Kidney (tissue), 14 donors: Measurements from ENCODE around the gene ZNF469. TPM values are rescaled to one million over a fixed set of nuclear protein-coding genes. Genes with fewer than 3 reads are reported as not detected.

Experiments used
- DNase-seq, 5 donors: peaks; one replicate each; pipeline ENCODE4 v3.0.0-alpha.2; 2013 to 2020
- FAIRE-seq: peaks from 2 replicates; lab custom pipeline; 2012; peaks lifted over from hg19 to GRCh38; lab: Jason Lieb, UNC
- H3K27ac ChIP-seq, 2 donors: one replicate each; pipeline ENCODE4 v1.7.0; 2013; ENCODE audit warnings: low read depth in 2 of 2, low read length in 2 of 2, inconsistent platforms in 1 of 2
- H3K27me3 ChIP-seq: one replicate; pipeline ENCODE4 v1.7.1; 2013; ENCODE audit warnings: low read length, inconsistent platforms; ENCODE audit not compliant: control insufficient read depth, insufficient read depth
- H3K36me3 ChIP-seq, 3 donors: one replicate each; pipeline versions ENCODE4 v1.7.0 to v1.7.1; 2013; ENCODE audit warnings: low read length in 3 of 3, control low read depth in 1 of 3, inconsistent platforms in 1 of 3; ENCODE audit not compliant: insufficient read depth in 3 of 3, control insufficient read depth in 2 of 3
- H3K4me1 ChIP-seq, 3 donors: one replicate each; pipeline versions ENCODE4 v1.7.0 to v1.7.1; 2013; ENCODE audit warnings: low read length in 3 of 3, inconsistent platforms in 1 of 3, low read depth in 1 of 3; ENCODE audit not compliant: control insufficient read depth in 2 of 3, insufficient read depth in 2 of 3
- H3K4me3 ChIP-seq, 3 donors: one replicate each; pipeline versions ENCODE4 v1.7.0 to v1.8.1; 2013; ENCODE audit warnings: low read length in 3 of 3, control low read depth in 1 of 3, inconsistent platforms in 1 of 3
- H3K9ac ChIP-seq, 3 donors: one replicate each; pipeline versions ENCODE4 v1.7.0 to v1.7.1; 2013; ENCODE audit warnings: low read length in 3 of 3, control low read depth in 1 of 3, inconsistent platforms in 1 of 3
- H3K9me3 ChIP-seq, 3 donors: one replicate each; pipeline versions ENCODE4 v1.7.0 to v1.7.1; 2013; ENCODE audit warnings: low read length in 3 of 3, control low read depth in 1 of 3, inconsistent platforms in 1 of 3; ENCODE audit not compliant: control insufficient read depth in 2 of 3, insufficient read depth in 1 of 3
- intact Hi-C: fragments of 100-400 bp; cut with DNase I; formaldehyde crosslinking; loops from one replicate; pipeline ENCODE4 v1.11.1; 2022
- polyA plus RNA-seq: library from polyadenylated mRNA; stranded (reverse); fragments of 350-450 nt; fragmentation: Illumina TruSeq; extraction: RNeasy Lipid Tissue Mini Kit (QIAGEN cat#74804); gene quantifications from one replicate; pipeline ENCODE4 v1.2.3, GENCODE V29; 2014; ENCODE audit warnings: low read depth, low replicate concordance; ENCODE audit not compliant: insufficient read depth
- total RNA-seq: library from RNA; stranded (reverse); fragmentation: NEBNext Ultra II Directional; extraction: Animal tissue kit (Norgen Biotek cat#: 25700); gene quantifications from one replicate; pipeline ENCODE4 v1.2.1, GENCODE V29; 2021
- TF ChIP-seq, protein P1 (sequence below): IDR thresholded peaks from 3 replicates; pipeline ENCODE4 v1.5.1; 2012; ENCODE audit warnings: mild to moderate bottlenecking, moderate library complexity, borderline replicate concordance; ENCODE audit not compliant: insufficient read depth; ENCODE audit errors: extremely low read depth
- donor health status: control.
- donor health status: control.
- donor health status: control.
- donor health status: control.
- donor health status: control.
- donor health status: DM: yes; HTN: yes; CAD: no.
- donor health status: Normal renal cell carcinoma (clear cell type).

ZNF469 gene
- total and polyA plus RNA-seq, 2 donors from 2014 or later = 0.09 to 1.6 TPM

DNA sequence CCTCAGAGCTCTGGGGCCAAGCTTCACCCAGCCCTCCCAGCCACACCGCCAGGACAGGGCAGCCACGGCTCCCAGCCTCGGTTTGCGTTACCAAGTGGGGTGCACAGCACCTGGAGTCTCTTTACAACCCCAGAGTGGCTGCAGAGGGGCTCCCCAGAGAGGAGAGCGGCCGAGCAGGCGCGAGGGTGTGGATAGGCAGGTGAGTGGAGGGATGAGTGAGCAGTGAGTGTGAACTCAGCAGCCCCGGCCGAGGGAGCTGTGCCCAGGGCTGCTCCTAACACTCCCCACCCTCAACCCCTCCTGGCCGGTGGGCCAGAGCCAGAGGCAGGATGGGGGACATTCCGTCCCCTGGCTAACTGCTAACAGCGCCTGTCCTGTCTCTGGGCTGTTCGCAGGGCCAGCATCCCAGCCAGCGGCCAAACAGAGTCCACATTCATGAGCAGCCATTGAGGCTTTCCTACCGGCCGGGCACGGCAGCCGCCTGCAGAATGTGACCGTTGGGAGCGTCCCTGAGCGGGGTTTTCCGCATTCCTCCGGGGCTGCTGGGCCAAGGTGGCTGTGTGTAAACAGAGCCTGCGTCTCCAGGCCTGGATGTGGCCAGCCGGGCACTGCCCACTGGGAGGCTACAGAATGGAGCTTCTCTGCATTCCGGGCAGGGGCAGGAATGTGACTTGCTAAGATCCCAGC lies 5.3 kb downstream of the ZNF469 start:
- peaks cover 7% of the 10 kb centered on the region for H3K27me3 ChIP-seq
- H3K9ac ChIP-seq = no peak overlapping the region
- FAIRE-seq = no peak
- no peak overlapping the region for H3K4me3 ChIP-seq
- TF ChIP-seq, protein P1, sequence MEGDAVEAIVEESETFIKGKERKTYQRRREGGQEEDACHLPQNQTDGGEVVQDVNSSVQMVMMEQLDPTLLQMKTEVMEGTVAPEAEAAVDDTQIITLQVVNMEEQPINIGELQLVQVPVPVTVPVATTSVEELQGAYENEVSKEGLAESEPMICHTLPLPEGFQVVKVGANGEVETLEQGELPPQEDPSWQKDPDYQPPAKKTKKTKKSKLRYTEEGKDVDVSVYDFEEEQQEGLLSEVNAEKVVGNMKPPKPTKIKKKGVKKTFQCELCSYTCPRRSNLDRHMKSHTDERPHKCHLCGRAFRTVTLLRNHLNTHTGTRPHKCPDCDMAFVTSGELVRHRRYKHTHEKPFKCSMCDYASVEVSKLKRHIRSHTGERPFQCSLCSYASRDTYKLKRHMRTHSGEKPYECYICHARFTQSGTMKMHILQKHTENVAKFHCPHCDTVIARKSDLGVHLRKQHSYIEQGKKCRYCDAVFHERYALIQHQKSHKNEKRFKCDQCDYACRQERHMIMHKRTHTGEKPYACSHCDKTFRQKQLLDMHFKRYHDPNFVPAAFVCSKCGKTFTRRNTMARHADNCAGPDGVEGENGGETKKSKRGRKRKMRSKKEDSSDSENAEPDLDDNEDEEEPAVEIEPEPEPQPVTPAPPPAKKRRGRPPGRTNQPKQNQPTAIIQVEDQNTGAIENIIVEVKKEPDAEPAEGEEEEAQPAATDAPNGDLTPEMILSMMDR = no peak
- DNase-seq = peak in 4 of 5 donors; percentile 80 to 87 (median 84)
- no peaks in the 10 kb centered on the region for H3K36me3 ChIP-seq
- peaks cover 0 to 3% (median 0%) of the 10 kb centered on the region in 3 donors for H3K4me1 ChIP-seq
- H3K27ac ChIP-seq = no peak overlapping the region
- intact Hi-C loops = no loop called here
- H3K9me3 ChIP-seq = no peaks in the 10 kb centered on the region

GRCh38 chr16:88389191-88389590 lies 6.4 kb downstream of the ZNF469 start:
- no peak overlapping the region for H3K4me3 ChIP-seq
- intact Hi-C loops = no loop called here
- no peak overlapping the region for H3K9ac ChIP-seq
- FAIRE-seq = no peak
- no peaks in the 10 kb centered on the region for H3K36me3 ChIP-seq
- no peaks in the 10 kb centered on the region for H3K9me3 ChIP-seq
- TF ChIP-seq, protein P1 = no peak
- no peaks in the 10 kb centered on the region for H3K4me1 ChIP-seq
- no peak for DNase-seq
- peaks cover 3% of the 10 kb centered on the region for H3K27me3 ChIP-seq
- no peak overlapping the region for H3K27ac ChIP-seq

- no peak overlapping the region for H3K27ac ChIP-seq
- DNase-seq (peak in 1 of 5 donors; percentile 69), FAIRE-seq (no peak)
Observed at GRCh38 chr16:88389621-88390160, 6.9 kb downstream of the ZNF469 start.

More at GRCh38 chr16:88389621-88390160, 6.9 kb downstream of the ZNF469 start:
- intact Hi-C loops = no loop called here
- Histone ChIP-seq H3K4me1 (no peaks in the 10 kb centered on the region), H3K27me3 (no peaks in the 10 kb centered on the region), H3K36me3 (no peaks in the 10 kb centered on the region), H3K4me3 (no peak overlapping the region), H3K9me3 (no peaks in the 10 kb centered on the region), H3K9ac (no peak overlapping the region)
- TF ChIP-seq, protein P1 = no peak
